K562 (cell line): ENCODE measurements around the gene CD276. TPM values are rescaled to one million over a fixed set of nuclear protein-coding genes. Genes with fewer than 3 reads are reported as not detected.

ENCODE experiments used
- ASH1L ChIP-seq: fragments of 450-650 bp; IDR thresholded peaks from 2 replicates; pipeline ENCODE4 v1.6.1; 2018; ENCODE audit warnings: borderline replicate concordance, mild to moderate bottlenecking, low read depth; ENCODE audit not compliant: partially characterized antibody
- BRD4 ChIP-seq: fragments of 200-600 bp; sonication (generic); IDR thresholded peaks from 2 replicates; pipeline ENCODE4 v1.6.1; 2017; ENCODE audit warnings: inconsistent platforms
- ESRRA ChIP-seq: fragments of 450-650 bp; IDR thresholded peaks from 2 replicates; pipeline ENCODE4 v1.6.1; 2014; ENCODE audit warnings: low read depth, mild to moderate bottlenecking, moderate library complexity, borderline replicate concordance
- ESRRB ChIP-seq: fragments of 250-450 bp; sonication (Bioruptor Pico); IDR thresholded peaks from 2 replicates; pipeline ENCODE4 v1.5.0; 2020; ENCODE audit warnings: mild to moderate bottlenecking, moderate library complexity, borderline replicate concordance
- FOXK1 ChIP-seq: sonication (generic); formaldehyde crosslinking; IDR thresholded peaks from 2 replicates; pipeline ENCODE4 v1.8.0; 2022; ENCODE audit warnings: missing genetic modification reagents, mild to moderate bottlenecking, borderline replicate concordance
- HDAC3 ChIP-seq: fragments of 450-650 bp; IDR thresholded peaks from 2 replicates; pipeline ENCODE4 v1.6.1; 2018; ENCODE audit warnings: borderline replicate concordance, mild to moderate bottlenecking, moderate library complexity; ENCODE audit not compliant: partially characterized antibody
- RCOR1 ChIP-seq, 2 experiments: IDR thresholded peaks; 2 replicates each; pipeline ENCODE4 v1.6.1; 2012; ENCODE audit warnings: low read depth in 2 of 2, low read length in 2 of 2, borderline replicate concordance in 1 of 2, improper control_type of control experiment in 1 of 2
- TAF7 ChIP-seq: fragments of 450-650 bp; IDR thresholded peaks from 2 replicates; pipeline ENCODE4 v1.6.1; 2016; ENCODE audit warnings: missing genetic modification characterization, missing compliant biosample characterization
- TOE1 ChIP-seq, 2 experiments: fragments of 450-650 bp in 1 of 2; sonication (generic) in 1 of 2; formaldehyde crosslinking in 1 of 2; IDR thresholded peaks; 2 replicates each; pipeline versions ENCODE4 v1.7.1 to v1.8.0; 2016 to 2022; ENCODE audit warnings: borderline replicate concordance in 2 of 2, mild to moderate bottlenecking in 2 of 2, antibody characterized with exemption in 1 of 2, inconsistent platforms in 1 of 2, low read depth in 1 of 2, missing genetic modification reagents in 1 of 2, moderate library complexity in 1 of 2
- ZKSCAN1 ChIP-seq: fragments of 150-350 bp; IDR thresholded peaks from 2 replicates; pipeline ENCODE4 v1.6.1; 2016; ENCODE audit warnings: low read depth, low read length
- ZNF12 ChIP-seq: sonication (generic); formaldehyde crosslinking; IDR thresholded peaks from 2 replicates; pipeline ENCODE4 v1.4.0; 2020; ENCODE audit warnings: mild to moderate bottlenecking, missing genetic modification reagents
- polyA plus RNA-seq, 8 experiments: library from polyadenylated mRNA; depleted of rRNA in 4 of 8; stranded (reverse) in 5 of 8; unstranded in 3 of 8; fragments of >200 nt; fragmentation: Nextera tagmentation in 2 of 8; fragmentation: Illumina TruSeq in 1 of 8; extraction: Ambion mirVana in 2 of 8; extraction: Trizol in 1 of 8; gene quantifications; 2 replicates each; pipeline versions ENCODE4 v1.2.1 to v1.2.3, GENCODE V29; 2011 to 2014; ENCODE audit warnings: inconsistent platforms in 1 of 8, missing spikeins in 1 of 8
- total RNA-seq, 7 experiments: library from RNA; depleted of rRNA in 6 of 7; stranded (reverse); fragments of >200 nt in 6 of 7; fragmentation: Illumina TruSeq in 2 of 7; extraction: Trizol in 2 of 7; gene quantifications; 2 replicates each; pipeline versions ENCODE4 v1.2.1 to v1.2.3, GENCODE V29; 2011 to 2021; ENCODE audit warnings: low replicate concordance in 1 of 7
- TF ChIP-seq, protein P1 (sequence below): fragments of 250-450 bp; sonication (Bioruptor Pico); IDR thresholded peaks from 2 replicates; pipeline ENCODE4 v1.4.0; 2020; ENCODE audit warnings: mild to moderate bottlenecking
- TF ChIP-seq, protein P2 (sequence below): fragments of 250-450 bp; sonication (Bioruptor Pico); IDR thresholded peaks from 2 replicates; pipeline ENCODE4 v1.5.0; 2020; ENCODE audit warnings: mild to moderate bottlenecking
- TF ChIP-seq, protein P3 (sequence below): fragments of 450-650 bp; formaldehyde crosslinking; IDR thresholded peaks from 2 replicates; pipeline ENCODE4 v1.4.0; 2020; ENCODE audit warnings: mild to moderate bottlenecking, mixed read lengths
- TF ChIP-seq, protein P4 (sequence below): sonication (generic); formaldehyde crosslinking; IDR thresholded peaks from 2 replicates; pipeline ENCODE4 v1.5.0; 2020; ENCODE audit warnings: missing genetic modification reagents
- TF ChIP-seq, protein P5 (sequence below): fragments of 450-650 bp; conservative IDR thresholded peaks from 2 replicates; pipeline ENCODE4 v1.6.1; 2016; ENCODE audit warnings: missing genetic modification characterization, low read depth, mild to moderate bottlenecking, missing compliant biosample characterization, moderate library complexity
- TF ChIP-seq, protein P6 (sequence below): sonication (generic); formaldehyde crosslinking; IDR thresholded peaks from 2 replicates; pipeline ENCODE4 v1.8.1; 2023; ENCODE audit warnings: mild to moderate bottlenecking, missing genetic modification reagents, moderate library complexity
- TF ChIP-seq, protein P7 (sequence below): sonication (generic); formaldehyde crosslinking; IDR thresholded peaks from 2 replicates; pipeline ENCODE4 v1.9.0; 2022; ENCODE audit warnings: mild to moderate bottlenecking, missing genetic modification reagents

The CD276 gene
- total and polyA plus RNA-seq, 9 of the 15 experiments (the other 6 are each of a cell fraction or from before 2014, with no cell fraction given) = 0.11 to 3.6 (median 2.3) TPM

DNA sequence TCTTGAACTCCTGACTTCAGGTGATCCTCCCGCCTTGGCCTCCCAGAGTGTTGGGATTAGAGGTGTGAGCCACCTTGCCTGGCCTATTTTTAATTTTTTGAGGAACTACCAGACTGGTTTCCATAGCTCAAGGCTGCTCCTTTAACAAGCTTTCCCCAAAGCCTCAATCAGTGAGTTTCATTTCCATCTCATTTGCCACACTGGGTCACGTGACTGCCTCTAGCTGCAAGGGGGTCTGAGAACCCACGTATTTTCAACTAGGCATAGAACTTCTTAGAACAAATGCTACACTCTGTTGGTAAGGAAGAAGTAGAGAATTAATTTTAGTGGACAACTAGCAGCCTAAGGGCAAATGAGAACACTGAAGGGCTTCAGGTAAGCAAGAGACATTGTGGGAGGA lies 3.1 kb upstream of the CD276 start (continued):
- TF ChIP-seq, protein P1, sequence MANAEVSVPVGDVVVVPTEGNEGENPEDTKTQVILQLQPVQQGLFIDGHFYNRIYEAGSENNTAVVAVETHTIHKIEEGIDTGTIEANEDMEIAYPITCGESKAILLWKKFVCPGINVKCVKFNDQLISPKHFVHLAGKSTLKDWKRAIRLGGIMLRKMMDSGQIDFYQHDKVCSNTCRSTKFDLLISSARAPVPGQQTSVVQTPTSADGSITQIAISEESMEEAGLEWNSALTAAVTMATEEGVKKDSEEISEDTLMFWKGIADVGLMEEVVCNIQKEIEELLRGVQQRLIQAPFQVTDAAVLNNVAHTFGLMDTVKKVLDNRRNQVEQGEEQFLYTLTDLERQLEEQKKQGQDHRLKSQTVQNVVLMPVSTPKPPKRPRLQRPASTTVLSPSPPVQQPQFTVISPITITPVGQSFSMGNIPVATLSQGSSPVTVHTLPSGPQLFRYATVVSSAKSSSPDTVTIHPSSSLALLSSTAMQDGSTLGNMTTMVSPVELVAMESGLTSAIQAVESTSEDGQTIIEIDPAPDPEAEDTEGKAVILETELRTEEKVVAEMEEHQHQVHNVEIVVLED = no peak
- TF ChIP-seq, protein P2, sequence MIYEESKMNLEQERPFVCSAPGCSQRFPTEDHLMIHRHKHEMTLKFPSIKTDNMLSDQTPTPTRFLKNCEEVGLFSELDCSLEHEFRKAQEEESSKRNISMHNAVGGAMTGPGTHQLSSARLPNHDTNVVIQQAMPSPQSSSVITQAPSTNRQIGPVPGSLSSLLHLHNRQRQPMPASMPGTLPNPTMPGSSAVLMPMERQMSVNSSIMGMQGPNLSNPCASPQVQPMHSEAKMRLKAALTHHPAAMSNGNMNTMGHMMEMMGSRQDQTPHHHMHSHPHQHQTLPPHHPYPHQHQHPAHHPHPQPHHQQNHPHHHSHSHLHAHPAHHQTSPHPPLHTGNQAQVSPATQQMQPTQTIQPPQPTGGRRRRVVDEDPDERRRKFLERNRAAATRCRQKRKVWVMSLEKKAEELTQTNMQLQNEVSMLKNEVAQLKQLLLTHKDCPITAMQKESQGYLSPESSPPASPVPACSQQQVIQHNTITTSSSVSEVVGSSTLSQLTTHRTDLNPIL (CRISPR knock-in tag) = no peak
- TF ChIP-seq, protein P3, sequence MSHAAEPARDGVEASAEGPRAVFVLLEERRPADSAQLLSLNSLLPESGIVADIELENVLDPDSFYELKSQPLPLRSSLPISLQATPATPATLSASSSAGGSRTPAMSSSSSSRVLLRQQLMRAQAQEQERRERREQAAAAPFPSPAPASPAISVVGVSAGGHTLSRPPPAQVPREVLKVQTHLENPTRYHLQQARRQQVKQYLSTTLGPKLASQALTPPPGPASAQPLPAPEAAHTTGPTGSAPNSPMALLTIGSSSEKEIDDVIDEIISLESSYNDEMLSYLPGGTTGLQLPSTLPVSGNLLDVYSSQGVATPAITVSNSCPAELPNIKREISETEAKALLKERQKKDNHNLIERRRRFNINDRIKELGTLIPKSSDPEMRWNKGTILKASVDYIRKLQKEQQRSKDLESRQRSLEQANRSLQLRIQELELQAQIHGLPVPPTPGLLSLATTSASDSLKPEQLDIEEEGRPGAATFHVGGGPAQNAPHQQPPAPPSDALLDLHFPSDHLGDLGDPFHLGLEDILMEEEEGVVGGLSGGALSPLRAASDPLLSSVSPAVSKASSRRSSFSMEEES (CRISPR knock-in tag) = peak; percentile 94
- TF ChIP-seq ESRRA = no peak
- TF ChIP-seq, protein P4, sequence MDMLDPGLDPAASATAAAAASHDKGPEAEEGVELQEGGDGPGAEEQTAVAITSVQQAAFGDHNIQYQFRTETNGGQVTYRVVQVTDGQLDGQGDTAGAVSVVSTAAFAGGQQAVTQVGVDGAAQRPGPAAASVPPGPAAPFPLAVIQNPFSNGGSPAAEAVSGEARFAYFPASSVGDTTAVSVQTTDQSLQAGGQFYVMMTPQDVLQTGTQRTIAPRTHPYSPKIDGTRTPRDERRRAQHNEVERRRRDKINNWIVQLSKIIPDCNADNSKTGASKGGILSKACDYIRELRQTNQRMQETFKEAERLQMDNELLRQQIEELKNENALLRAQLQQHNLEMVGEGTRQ (CRISPR knock-in tag) = peak; percentile 79
- TF ChIP-seq, protein P5, sequence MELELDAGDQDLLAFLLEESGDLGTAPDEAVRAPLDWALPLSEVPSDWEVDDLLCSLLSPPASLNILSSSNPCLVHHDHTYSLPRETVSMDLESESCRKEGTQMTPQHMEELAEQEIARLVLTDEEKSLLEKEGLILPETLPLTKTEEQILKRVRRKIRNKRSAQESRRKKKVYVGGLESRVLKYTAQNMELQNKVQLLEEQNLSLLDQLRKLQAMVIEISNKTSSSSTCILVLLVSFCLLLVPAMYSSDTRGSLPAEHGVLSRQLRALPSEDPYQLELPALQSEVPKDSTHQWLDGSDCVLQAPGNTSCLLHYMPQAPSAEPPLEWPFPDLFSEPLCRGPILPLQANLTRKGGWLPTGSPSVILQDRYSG (tag) = no peak
- peak; percentile 86 for TF ChIP-seq TOE1 (IDR thresholded peaks at IDR 0.05; ENCODE audit: borderline replicate concordance)
- no peak for TF ChIP-seq TOE1 (CRISPR knock-in tag; IDR thresholded peaks at IDR 0.05; ENCODE audit: borderline replicate concordance, low read depth)
- TF ChIP-seq, protein P6, sequence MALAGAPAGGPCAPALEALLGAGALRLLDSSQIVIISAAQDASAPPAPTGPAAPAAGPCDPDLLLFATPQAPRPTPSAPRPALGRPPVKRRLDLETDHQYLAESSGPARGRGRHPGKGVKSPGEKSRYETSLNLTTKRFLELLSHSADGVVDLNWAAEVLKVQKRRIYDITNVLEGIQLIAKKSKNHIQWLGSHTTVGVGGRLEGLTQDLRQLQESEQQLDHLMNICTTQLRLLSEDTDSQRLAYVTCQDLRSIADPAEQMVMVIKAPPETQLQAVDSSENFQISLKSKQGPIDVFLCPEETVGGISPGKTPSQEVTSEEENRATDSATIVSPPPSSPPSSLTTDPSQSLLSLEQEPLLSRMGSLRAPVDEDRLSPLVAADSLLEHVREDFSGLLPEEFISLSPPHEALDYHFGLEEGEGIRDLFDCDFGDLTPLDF (CRISPR knock-in tag) = no peak
- TF ChIP-seq ZNF12 (CRISPR knock-in tag) = no peak
- TF ChIP-seq ASH1L = no peak
- no peak for TF ChIP-seq HDAC3
- TF ChIP-seq FOXK1 (CRISPR knock-in tag) = no peak
- TF ChIP-seq ZKSCAN1 = no peak
- TF ChIP-seq RCOR1 (IDR thresholded peaks at IDR 0.05; ENCODE audit: borderline replicate concordance in 1 of 2, low read depth in 2 of 2, low read length in 2 of 2) = no peak
- no peak for TF ChIP-seq BRD4
- TF ChIP-seq ESRRB (CRISPR knock-in tag) = no peak
- TF ChIP-seq, protein P7, sequence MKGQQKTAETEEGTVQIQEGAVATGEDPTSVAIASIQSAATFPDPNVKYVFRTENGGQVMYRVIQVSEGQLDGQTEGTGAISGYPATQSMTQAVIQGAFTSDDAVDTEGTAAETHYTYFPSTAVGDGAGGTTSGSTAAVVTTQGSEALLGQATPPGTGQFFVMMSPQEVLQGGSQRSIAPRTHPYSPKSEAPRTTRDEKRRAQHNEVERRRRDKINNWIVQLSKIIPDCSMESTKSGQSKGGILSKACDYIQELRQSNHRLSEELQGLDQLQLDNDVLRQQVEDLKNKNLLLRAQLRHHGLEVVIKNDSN (CRISPR knock-in tag) = peak; percentile 73
- TF ChIP-seq TAF7 (tag) = no peak
